Uterus (tissue), 2 donors: ENCODE results near the gene FAM13C.

Source experiments
- POLR2A ChIP-seq, 2 donors: fragments of 450-650 bp; IDR thresholded peaks; one replicate each; pipeline ENCODE4 v1.6.1; 2016; ENCODE audit warnings: antibody characterized with exemption in 2 of 2, mild to moderate bottlenecking in 1 of 2, moderate library complexity in 1 of 2
- TF ChIP-seq, protein P1 (sequence below), 4 experiments: fragments of 200-600 bp in 2 of 4; fragments of 450-650 bp in 2 of 4; sonication (generic) in 2 of 4; IDR thresholded peaks; one replicate each; pipeline ENCODE4 v1.5.1; 2016 to 2019; ENCODE audit warnings: antibody characterized with exemption in 4 of 4, mild to moderate bottlenecking in 2 of 4, moderate library complexity in 1 of 4

DNA sequence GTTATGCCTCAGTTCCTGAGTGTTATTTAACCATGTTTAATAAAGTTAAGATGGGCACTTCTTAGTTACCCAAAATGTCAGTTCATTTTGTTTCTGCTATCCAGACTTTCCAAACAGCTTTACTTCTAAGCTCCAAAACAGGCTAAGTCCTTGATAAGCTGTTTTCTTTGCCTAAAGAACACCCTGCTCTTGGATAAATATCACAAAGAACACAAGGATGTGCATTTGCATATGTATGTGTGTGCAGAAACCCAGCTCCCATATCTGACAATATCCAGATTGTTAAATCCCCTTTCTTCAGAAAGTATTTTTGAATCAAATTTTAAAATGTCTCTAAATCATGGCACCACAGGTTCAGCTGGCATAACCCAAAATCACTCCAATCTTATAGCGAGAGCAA is 19.6 kb downstream of the FAM13C start:
- TF ChIP-seq, protein P1, sequence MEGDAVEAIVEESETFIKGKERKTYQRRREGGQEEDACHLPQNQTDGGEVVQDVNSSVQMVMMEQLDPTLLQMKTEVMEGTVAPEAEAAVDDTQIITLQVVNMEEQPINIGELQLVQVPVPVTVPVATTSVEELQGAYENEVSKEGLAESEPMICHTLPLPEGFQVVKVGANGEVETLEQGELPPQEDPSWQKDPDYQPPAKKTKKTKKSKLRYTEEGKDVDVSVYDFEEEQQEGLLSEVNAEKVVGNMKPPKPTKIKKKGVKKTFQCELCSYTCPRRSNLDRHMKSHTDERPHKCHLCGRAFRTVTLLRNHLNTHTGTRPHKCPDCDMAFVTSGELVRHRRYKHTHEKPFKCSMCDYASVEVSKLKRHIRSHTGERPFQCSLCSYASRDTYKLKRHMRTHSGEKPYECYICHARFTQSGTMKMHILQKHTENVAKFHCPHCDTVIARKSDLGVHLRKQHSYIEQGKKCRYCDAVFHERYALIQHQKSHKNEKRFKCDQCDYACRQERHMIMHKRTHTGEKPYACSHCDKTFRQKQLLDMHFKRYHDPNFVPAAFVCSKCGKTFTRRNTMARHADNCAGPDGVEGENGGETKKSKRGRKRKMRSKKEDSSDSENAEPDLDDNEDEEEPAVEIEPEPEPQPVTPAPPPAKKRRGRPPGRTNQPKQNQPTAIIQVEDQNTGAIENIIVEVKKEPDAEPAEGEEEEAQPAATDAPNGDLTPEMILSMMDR (IDR thresholded peaks at IDR 0.05): no peak
- TF ChIP-seq POLR2A (IDR thresholded peaks at IDR 0.05): no peak
